Stimulated activated memory B cell treated with anti-CD40 and anti-IgM and Interleukin-4, amounts not matched to agents 10 μg/mL and 1 μg/mL and 100 μg/mL, for 72 hours (primary cell): ENCODE results near the gene CEP72.

Experiments used
- ATAC-seq: fragments of 150-1000 bp; cut with Tn5 transposase; 2 replicates; pipeline ENCODE4 v1.10.0; 2021
- H3K27ac Mint-ChIP-seq: one replicate; pipeline ENCODE4 v1.8.0; 2022; ENCODE audit warnings: mild to moderate bottlenecking, mixed read lengths
- H3K27me3 Mint-ChIP-seq: one replicate; pipeline ENCODE4 v1.8.0; 2022; ENCODE audit warnings: mixed read lengths
- H3K36me3 Mint-ChIP-seq: one replicate; pipeline ENCODE4 v1.8.0; 2022; ENCODE audit warnings: mixed read lengths
- H3K4me1 Mint-ChIP-seq: one replicate; pipeline ENCODE4 v1.8.0; 2022; ENCODE audit warnings: mixed read lengths
- H3K4me3 Mint-ChIP-seq: one replicate; pipeline ENCODE4 v1.8.0; 2022; ENCODE audit warnings: mild to moderate bottlenecking, moderate library complexity, mixed read lengths
- H3K9me3 Mint-ChIP-seq: one replicate; pipeline ENCODE4 v1.8.0; 2022; ENCODE audit warnings: mixed read lengths

Gene CEP72

DNA sequence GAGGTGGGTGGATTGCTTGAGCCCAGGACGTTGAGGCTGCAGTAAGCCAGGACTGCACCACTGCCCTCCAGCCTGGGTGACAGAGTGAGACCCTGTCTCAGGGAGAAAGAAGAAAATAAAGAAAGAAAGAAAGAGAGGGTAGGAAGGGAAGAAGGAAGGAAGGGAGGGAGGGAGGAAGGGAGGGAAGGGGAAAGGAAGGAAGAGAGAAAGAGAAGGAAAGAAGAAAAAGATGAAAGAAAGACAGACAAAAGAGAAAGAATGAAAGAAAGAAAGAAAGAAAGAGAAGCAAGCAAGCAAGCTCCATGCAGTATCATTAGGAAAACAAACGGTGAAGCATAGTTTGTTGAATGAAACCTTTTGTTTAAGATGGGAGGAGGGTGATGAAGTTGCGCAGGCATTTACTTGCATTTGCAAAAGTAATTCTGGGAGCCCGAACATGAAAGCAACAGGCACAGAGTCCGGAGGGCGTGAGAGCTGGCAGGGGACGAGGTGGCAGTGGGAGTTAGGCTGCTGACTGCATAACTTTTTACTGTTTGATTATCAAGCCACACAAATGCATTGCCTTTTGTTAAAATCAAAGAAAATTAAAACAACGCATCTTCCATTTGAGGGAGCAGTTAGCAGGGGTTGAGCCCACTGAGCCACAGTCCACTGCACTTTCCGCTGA lies 26.0 kb upstream of the CEP72 start:
- H3K4me3 Mint-ChIP-seq, result no peak overlapping the region
- no peak overlapping the region for H3K27ac Mint-ChIP-seq
- peaks cover 17% of the 10 kb centered on the region for H3K9me3 Mint-ChIP-seq
- no peaks in the 10 kb centered on the region for H3K36me3 Mint-ChIP-seq
- no peaks in the 10 kb centered on the region for H3K4me1 Mint-ChIP-seq
- peaks cover 59% of the 10 kb centered on the region for H3K27me3 Mint-ChIP-seq
- no peak for ATAC-seq

DNA sequence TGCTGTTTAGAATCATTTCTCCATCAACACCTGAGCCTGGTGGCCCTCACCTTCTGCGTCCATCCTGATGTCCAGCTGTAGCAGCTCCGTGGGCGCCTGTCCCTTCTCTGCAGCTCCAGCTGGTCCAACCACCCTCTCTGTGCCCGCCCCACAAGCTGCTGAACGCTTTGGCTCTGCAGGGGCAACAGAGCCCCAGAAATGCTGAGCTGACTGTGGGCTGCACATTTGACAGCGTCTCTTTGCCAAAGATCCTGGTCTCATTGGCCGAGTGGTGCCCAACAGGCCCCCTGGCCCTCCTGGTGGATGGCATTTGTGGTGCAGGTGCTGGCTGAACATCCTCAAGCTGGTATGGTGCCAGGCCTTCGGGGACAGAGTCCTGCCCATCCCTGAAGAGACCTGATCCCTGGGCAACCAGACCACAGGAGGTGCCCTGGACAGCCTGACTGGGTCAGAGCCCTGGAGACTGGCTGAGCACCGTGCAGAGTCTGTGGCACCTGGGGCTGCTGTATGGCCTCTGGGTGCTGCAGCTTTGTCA lies 25.3 kb upstream of the CEP72 start:
- H3K27ac Mint-ChIP-seq, result no peak overlapping the region
- no peaks in the 10 kb centered on the region for H3K4me1 Mint-ChIP-seq
- peaks cover 17% of the 10 kb centered on the region for H3K9me3 Mint-ChIP-seq
- ATAC-seq, result peak; percentile 2
- H3K4me3 Mint-ChIP-seq, result no peak overlapping the region
- no peaks in the 10 kb centered on the region for H3K36me3 Mint-ChIP-seq
- H3K27me3 Mint-ChIP-seq, result peaks cover 59% of the 10 kb centered on the region

DNA sequence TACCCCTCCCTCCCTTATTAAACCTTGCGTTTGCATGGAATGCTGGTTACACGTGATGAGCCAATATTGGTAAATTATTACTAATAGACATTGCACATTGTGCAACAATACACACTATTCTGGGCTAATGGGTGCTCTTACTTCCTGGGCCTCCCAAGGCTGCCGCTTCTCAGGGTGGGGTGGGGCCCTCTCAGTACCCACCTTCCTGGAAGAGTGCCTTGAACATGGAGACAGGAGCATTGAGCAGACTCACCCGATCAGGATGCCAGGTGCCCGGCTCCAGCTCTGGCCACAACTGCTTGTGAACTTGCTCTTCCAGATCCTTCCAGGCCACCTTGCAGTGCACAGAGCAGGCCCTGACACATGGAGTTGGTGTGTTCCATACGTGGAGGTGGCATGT lies 24.7 kb upstream of the CEP72 start:
- Mint-ChIP-seq H3K27ac (no peak overlapping the region), H3K27me3 (peaks cover 59% of the 10 kb centered on the region), H3K9me3 (peaks cover 17% of the 10 kb centered on the region), H3K36me3 (no peaks in the 10 kb centered on the region), H3K4me1 (no peaks in the 10 kb centered on the region), H3K4me3 (no peak overlapping the region)
- no peak for ATAC-seq

DNA sequence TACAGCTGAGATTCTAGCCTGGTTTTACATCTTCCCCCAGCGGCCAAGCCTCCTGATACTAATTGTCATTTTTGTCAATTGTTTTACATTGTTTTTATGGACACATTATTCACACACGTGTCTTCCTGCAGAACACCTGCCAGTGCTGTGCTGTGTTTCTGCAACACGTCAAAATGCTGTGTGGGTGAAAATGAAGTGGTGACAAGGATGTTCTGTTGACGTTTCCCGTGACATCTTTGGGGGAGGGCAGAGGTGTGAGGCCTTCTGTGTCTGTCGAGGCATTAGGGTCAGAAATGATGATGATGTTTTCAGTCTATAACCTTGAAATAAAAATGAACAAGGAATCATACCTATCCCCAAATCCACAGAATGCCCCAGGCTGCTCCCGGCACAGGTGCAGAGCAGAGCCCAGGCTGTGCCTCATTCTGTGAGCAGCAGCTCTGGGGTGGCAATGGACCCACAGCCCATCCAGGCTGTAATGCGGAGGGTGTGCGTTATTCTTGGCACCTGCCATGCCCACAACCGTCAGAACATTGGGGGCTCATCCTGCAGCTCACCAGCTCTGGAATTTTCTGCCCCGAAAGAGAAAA lies 23.6 kb upstream of the CEP72 start:
- no peak for ATAC-seq
- Mint-ChIP-seq H3K27ac (no peak overlapping the region), H3K4me3 (no peak overlapping the region), H3K27me3 (peaks cover 59% of the 10 kb centered on the region), H3K9me3 (peaks cover 16% of the 10 kb centered on the region), H3K4me1 (no peaks in the 10 kb centered on the region), H3K36me3 (no peaks in the 10 kb centered on the region)

DNA sequence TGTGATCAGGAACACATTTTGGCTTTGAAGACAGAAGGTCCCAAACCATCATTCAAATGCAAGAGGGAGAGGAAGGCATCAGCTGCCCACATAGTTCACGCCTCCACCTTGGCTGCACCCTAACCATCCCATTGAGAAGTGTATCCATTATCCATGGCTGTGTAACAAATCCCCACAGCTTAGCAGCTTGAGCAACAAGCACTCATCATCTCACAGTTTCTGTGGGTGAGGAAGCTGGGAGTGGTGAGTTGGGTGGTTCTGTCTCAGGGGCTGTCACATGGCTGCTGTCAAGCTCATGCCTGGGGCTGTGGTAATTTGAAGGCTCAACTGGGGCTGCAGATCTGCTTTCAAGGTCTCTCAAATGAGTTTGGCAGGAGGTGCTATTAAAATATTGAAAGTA lies 23.0 kb upstream of the CEP72 start:
- Mint-ChIP-seq H3K9me3 (peaks cover 11% of the 10 kb centered on the region), H3K27ac (no peak overlapping the region), H3K36me3 (no peaks in the 10 kb centered on the region), H3K27me3 (peaks cover 59% of the 10 kb centered on the region), H3K4me3 (no peak overlapping the region), H3K4me1 (no peaks in the 10 kb centered on the region)
- no peak for ATAC-seq

DNA sequence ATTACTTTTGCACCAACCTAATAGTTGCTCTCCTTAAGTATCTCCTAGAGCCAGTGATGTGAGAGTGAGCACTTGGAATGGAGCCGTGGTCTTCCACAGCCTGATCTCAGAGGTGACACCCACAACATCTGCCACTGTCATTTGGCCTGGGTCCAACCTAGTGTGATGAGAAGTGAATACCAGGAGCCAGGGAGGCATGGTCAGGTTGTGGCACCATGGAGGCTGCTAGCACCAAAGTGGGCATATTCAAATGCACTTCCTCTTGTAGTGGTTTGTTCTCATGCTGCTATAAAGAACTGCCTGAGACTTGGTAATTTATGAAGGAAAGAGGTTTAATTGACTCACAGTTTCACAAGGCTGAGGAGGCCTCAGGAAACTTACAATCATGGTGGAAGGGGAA lies 22.6 kb upstream of the CEP72 start:
- Mint-ChIP-seq H3K4me1 (no peaks in the 10 kb centered on the region), H3K4me3 (no peak overlapping the region), H3K36me3 (no peaks in the 10 kb centered on the region), H3K27ac (no peak overlapping the region), H3K9me3 (peaks cover 9% of the 10 kb centered on the region), H3K27me3 (peaks cover 59% of the 10 kb centered on the region)
- ATAC-seq, result no peak

DNA sequence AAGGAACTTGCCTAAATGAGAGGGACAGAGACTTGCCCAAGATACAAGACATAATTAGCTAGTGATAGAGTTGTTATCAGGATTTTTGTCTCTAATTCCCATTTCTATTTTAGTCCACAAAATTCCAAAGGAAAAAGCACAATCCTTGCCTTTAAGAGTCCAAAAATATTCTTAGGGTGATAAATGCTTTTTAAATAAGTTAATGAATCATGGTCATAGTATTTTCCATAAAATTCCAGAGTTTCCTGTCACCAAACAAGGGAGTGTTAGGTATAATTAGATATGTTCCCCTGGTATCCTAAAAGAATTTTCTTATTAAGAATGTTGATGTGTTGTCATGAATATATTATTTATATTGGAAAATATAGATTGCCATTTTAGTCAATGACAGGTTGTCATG lies 21.8 kb upstream of the CEP72 start:
- Mint-ChIP-seq H3K4me1 (no peaks in the 10 kb centered on the region), H3K9me3 (peaks cover 5% of the 10 kb centered on the region), H3K4me3 (no peak overlapping the region), H3K27me3 (peaks cover 59% of the 10 kb centered on the region), H3K27ac (no peak overlapping the region), H3K36me3 (no peaks in the 10 kb centered on the region)
- no peak for ATAC-seq

DNA sequence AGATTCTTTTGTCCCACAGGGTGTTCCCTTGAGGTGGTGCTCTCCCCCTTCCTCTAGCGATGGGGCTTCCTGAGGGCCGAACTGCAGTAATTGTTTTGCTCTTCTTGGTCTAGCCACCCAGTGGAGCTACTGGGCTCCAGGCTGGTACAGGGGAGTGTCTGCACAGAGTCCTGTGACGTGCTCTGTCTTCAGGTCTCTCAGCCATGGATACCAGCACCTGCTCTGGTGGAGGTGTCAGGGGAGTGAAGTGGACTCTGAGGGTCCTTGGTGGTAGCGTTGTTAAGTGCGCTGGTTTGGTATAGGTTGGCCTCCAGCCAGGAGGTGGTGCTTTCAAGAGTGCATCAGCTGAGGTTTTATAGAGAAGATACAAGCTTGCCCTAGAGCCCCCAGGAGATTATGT lies 20.4 kb upstream of the CEP72 start:
- ATAC-seq, result no peak
- no peak overlapping the region for H3K4me3 Mint-ChIP-seq
- no peaks in the 10 kb centered on the region for H3K36me3 Mint-ChIP-seq
- H3K27ac Mint-ChIP-seq, result no peak overlapping the region
- no peaks in the 10 kb centered on the region for H3K4me1 Mint-ChIP-seq
- peaks cover 60% of the 10 kb centered on the region for H3K27me3 Mint-ChIP-seq
- H3K9me3 Mint-ChIP-seq, result peaks cover 5% of the 10 kb centered on the region

DNA sequence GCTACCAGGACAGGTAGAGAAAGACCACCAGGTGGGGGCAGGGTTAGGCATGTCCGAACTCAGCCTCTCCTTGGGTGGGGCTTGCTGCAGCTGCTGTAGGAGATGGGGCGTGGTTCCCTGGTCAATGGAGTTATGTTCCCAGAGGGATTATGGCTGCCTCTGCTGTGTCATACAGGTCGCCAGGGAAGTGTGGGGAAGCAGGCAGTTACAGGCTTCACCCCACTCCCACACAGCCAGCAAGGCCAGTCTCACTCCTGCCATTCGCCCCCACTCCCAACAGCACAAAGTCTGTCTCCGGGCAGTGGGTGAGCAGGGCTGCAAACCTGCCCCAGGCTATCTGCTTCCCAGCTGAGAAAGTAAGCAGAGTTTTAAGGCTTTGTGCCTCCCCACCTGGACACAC lies 20.0 kb upstream of the CEP72 start:
- ATAC-seq, result no peak

DNA sequence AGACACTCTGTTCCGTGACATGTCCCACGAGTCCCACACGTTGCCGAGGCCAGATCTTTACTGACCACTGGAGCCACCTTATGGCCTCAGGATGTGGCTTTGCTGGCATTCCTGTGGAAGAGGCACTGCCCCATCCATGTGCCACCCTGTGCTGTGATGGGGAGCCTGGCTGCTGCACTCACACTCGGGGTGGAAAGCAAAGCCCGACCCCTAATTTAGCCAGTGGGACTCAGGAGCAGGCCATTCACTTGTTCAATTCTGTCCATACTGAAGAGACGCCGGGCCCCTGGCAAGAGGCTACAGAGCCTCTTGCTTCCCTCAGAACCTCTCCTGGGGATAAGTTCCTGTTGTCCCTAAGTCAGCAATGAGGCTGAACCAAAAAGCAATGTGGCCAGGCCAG lies 18.6 kb upstream of the CEP72 start:
- peaks cover 74% of the 10 kb centered on the region for H3K27me3 Mint-ChIP-seq
- H3K27ac Mint-ChIP-seq, result no peak overlapping the region
- H3K9me3 Mint-ChIP-seq, result peaks cover 5% of the 10 kb centered on the region
- ATAC-seq, result no peak
- no peaks in the 10 kb centered on the region for H3K36me3 Mint-ChIP-seq
- no peaks in the 10 kb centered on the region for H3K4me1 Mint-ChIP-seq
- H3K4me3 Mint-ChIP-seq, result no peak overlapping the region

More for the DNA sequence above, 20.0 kb upstream of the CEP72 start:
- no peak overlapping the region for H3K27ac Mint-ChIP-seq
- H3K9me3 Mint-ChIP-seq, result peaks cover 5% of the 10 kb centered on the region
- no peak overlapping the region for H3K4me3 Mint-ChIP-seq
- no peaks in the 10 kb centered on the region for H3K36me3 Mint-ChIP-seq
- H3K27me3 Mint-ChIP-seq, result peaks cover 64% of the 10 kb centered on the region
- H3K4me1 Mint-ChIP-seq, result no peaks in the 10 kb centered on the region

DNA sequence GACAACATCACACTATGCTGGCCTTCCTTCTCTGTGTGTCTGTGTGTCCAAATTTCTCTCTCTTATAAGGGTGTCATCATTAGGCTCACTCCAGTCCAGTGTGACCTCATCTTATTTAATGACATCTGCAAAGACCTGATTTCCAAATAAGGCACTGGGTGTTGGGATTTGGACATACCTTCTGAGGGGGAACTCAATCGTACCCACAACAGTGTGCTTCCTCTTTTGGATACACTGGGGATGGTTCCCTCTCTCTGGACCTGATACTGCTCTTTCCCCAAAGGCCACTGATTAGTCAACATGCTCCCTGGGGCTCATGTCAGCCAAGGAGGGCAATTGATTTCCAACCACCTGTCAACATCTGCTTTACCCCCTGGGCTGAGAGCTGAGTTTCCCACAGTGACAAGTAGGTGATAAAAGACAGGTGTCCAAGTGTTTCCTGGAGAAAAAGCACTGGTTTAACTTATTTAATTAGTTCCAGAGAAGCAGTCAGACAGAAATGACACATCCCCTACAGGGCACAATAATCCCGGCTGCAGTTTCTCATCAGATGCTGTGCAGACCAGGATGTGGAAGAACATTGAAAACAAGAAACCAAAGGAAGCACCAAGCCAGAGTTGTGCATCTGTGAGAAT lies 17.8 kb upstream of the CEP72 start:
- H3K27me3 Mint-ChIP-seq, result peaks cover 74% of the 10 kb centered on the region
- H3K36me3 Mint-ChIP-seq, result no peaks in the 10 kb centered on the region
- no peak overlapping the region for H3K4me3 Mint-ChIP-seq
- H3K27ac Mint-ChIP-seq, result no peak overlapping the region
- H3K4me1 Mint-ChIP-seq, result no peaks in the 10 kb centered on the region
- peaks cover 5% of the 10 kb centered on the region for H3K9me3 Mint-ChIP-seq
- ATAC-seq, result peak; percentile 63

DNA sequence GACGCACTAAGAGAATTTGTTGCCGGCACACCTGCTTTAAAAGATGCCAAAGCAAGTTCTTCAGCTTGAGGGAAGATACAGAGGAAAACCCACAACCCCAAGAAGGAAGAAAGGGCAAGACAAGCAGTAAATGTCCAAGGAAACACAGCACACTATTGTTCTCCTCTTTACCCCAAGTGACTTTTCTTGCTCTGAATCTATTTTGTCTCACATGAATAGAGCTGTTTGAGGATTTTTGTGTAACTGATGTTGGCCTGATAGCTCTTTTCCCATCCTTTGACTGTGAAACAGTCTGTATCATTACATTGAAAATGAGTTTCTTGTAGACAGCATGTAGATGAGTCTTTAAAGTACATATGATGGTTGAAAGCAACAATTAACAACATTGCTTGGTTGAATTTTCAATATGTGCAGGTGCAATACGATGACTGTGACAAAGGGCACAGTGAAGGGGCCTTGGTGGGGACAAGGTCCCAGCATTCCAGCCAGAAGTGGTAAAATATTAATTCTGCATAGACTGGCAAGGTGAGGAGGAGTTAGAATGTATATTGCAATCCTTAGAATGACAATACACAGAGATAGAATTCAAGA lies 16.8 kb upstream of the CEP72 start:
- Mint-ChIP-seq H3K27me3 (peaks cover 78% of the 10 kb centered on the region), H3K4me3 (no peak overlapping the region), H3K4me1 (no peaks in the 10 kb centered on the region), H3K27ac (no peak overlapping the region), H3K9me3 (no peaks in the 10 kb centered on the region), H3K36me3 (no peaks in the 10 kb centered on the region)
- no peak for ATAC-seq

DNA sequence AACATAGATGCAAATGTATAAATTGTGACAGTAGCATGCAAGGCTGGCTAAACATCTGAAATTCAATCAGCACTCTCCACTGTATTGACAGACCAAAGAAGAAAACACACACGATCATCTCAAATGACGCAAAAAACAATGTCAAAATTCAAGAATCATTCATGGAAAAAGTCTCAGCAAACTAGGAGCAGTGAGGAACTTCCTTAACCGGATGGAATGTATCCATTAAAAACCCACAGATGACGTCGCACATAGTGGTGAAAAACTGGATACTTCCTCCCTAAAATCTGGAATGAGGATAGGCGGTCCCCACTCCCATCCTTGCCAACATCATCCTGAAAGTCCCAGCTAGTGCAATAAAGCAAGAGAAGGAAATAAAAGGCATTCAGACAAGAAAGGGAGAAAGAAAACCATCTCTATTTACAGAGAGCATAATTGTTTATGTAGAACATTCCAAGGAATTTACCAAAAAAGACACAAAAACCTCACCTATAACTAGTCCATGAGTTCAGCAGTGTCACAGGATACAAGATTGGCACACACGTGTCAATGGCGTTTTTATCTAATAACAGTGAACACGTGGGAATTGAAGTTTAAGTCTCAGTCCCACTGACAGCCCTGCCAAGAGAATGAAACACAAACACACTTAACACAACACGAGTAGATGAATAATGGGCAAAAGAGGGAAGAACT lies 14.1 kb upstream of the CEP72 start:
- Mint-ChIP-seq H3K9me3 (no peaks in the 10 kb centered on the region), H3K4me1 (no peaks in the 10 kb centered on the region), H3K27me3 (peaks cover 75% of the 10 kb centered on the region), H3K4me3 (no peak overlapping the region), H3K36me3 (no peaks in the 10 kb centered on the region), H3K27ac (no peak overlapping the region)
- ATAC-seq, result no peak

DNA sequence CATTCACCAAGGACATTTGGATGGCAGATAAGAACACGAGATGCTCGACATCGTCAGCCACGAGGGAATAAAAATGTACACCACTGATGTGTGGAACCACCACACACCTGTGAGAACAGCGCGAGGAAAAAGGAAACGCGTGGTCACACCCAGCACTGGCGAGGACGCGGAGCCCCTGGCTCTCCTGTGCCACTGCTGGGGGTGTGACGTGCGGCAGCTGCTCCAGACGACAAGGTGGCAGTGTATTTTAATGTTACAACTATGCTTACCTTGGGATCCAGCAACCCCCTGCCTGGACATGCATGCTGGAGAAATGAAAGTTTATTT lies 13.6 kb upstream of the CEP72 start:
- Mint-ChIP-seq H3K4me3 (no peak overlapping the region), H3K36me3 (no peaks in the 10 kb centered on the region), H3K4me1 (no peaks in the 10 kb centered on the region), H3K9me3 (no peaks in the 10 kb centered on the region), H3K27ac (no peak overlapping the region), H3K27me3 (peaks cover 75% of the 10 kb centered on the region)
- ATAC-seq, result no peak

DNA sequence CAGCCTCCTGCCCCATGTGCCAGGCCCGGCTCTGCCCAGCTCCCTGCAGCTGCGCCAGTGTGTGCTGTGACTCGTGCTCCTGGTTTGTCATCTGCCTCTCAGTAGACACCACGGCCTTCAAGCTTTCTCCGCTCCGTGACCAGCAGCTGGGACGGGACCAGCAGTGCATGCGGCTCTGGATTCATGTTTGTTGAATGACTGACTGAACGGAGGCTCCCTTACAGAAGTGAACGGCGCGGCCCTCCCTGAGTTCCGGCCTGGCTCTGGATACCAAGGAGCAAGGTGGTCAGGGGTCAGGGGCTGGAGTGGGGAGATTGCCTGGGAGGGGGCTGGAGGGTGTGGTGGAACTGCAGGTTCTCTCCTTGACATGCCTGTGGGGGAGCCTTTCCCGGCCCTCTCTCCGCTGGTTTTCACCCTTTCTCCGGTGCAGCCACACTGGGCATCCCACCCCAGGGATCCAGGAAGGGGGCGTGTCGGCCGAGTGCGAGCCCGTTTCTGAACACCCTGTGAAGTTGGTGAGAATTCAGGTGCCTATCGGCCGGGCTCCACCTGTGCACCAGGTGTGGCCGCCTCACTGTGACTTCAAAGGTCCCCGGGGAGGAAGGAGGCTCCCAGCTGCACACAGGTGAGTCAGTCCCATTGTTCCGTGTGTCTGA lies 11.1 kb upstream of the CEP72 start:
- Mint-ChIP-seq H3K4me3 (no peak overlapping the region), H3K36me3 (peaks cover 5% of the 10 kb centered on the region), H3K4me1 (no peaks in the 10 kb centered on the region), H3K27ac (no peak overlapping the region), H3K27me3 (peaks cover 75% of the 10 kb centered on the region), H3K9me3 (peaks cover 3% of the 10 kb centered on the region)
- ATAC-seq, result no peak
